Kidney (tissue), 14 donors: ENCODE measurements around the gene CDX2. TPM values are rescaled to one million over a fixed set of nuclear protein-coding genes. Genes with fewer than 3 reads are reported as not detected.

Source experiments
- DNase-seq, 5 donors: peaks; one replicate each; pipeline ENCODE4 v3.0.0-alpha.2; 2013 to 2020
- FAIRE-seq: peaks from 2 replicates; lab custom pipeline; 2012; peaks lifted over from hg19 to GRCh38; lab: Jason Lieb, UNC
- H3K27ac ChIP-seq, 2 donors: one replicate each; pipeline ENCODE4 v1.7.0; 2013; ENCODE audit warnings: low read depth in 2 of 2, low read length in 2 of 2, inconsistent platforms in 1 of 2
- H3K27me3 ChIP-seq: one replicate; pipeline ENCODE4 v1.7.1; 2013; ENCODE audit warnings: low read length, inconsistent platforms; ENCODE audit not compliant: control insufficient read depth, insufficient read depth
- H3K36me3 ChIP-seq, 3 donors: one replicate each; pipeline versions ENCODE4 v1.7.0 to v1.7.1; 2013; ENCODE audit warnings: low read length in 3 of 3, control low read depth in 1 of 3, inconsistent platforms in 1 of 3; ENCODE audit not compliant: insufficient read depth in 3 of 3, control insufficient read depth in 2 of 3
- H3K4me1 ChIP-seq, 3 donors: one replicate each; pipeline versions ENCODE4 v1.7.0 to v1.7.1; 2013; ENCODE audit warnings: low read length in 3 of 3, inconsistent platforms in 1 of 3, low read depth in 1 of 3; ENCODE audit not compliant: control insufficient read depth in 2 of 3, insufficient read depth in 2 of 3
- H3K4me3 ChIP-seq, 3 donors: one replicate each; pipeline versions ENCODE4 v1.7.0 to v1.8.1; 2013; ENCODE audit warnings: low read length in 3 of 3, control low read depth in 1 of 3, inconsistent platforms in 1 of 3
- H3K9ac ChIP-seq, 3 donors: one replicate each; pipeline versions ENCODE4 v1.7.0 to v1.7.1; 2013; ENCODE audit warnings: low read length in 3 of 3, control low read depth in 1 of 3, inconsistent platforms in 1 of 3
- H3K9me3 ChIP-seq, 3 donors: one replicate each; pipeline versions ENCODE4 v1.7.0 to v1.7.1; 2013; ENCODE audit warnings: low read length in 3 of 3, control low read depth in 1 of 3, inconsistent platforms in 1 of 3; ENCODE audit not compliant: control insufficient read depth in 2 of 3, insufficient read depth in 1 of 3
- intact Hi-C: fragments of 100-400 bp; cut with DNase I; formaldehyde crosslinking; loops from one replicate; pipeline ENCODE4 v1.11.1; 2022
- polyA plus RNA-seq: library from polyadenylated mRNA; stranded (reverse); fragments of 350-450 nt; fragmentation: Illumina TruSeq; extraction: RNeasy Lipid Tissue Mini Kit (QIAGEN cat#74804); gene quantifications from one replicate; pipeline ENCODE4 v1.2.3, GENCODE V29; 2014; ENCODE audit warnings: low read depth, low replicate concordance; ENCODE audit not compliant: insufficient read depth
- total RNA-seq: library from RNA; stranded (reverse); fragmentation: NEBNext Ultra II Directional; extraction: Animal tissue kit (Norgen Biotek cat#: 25700); gene quantifications from one replicate; pipeline ENCODE4 v1.2.1, GENCODE V29; 2021
- TF ChIP-seq, protein P1 (sequence below): IDR thresholded peaks from 3 replicates; pipeline ENCODE4 v1.5.1; 2012; ENCODE audit warnings: mild to moderate bottlenecking, moderate library complexity, borderline replicate concordance; ENCODE audit not compliant: insufficient read depth; ENCODE audit errors: extremely low read depth
- donor health status: control.
- donor health status: control.
- donor health status: control.
- donor health status: control.
- donor health status: control.
- donor health status: DM: yes; HTN: yes; CAD: no.
- donor health status: Normal renal cell carcinoma (clear cell type).

CDX2 gene
- total and polyA plus RNA-seq, 2 donors from 2014 or later: not detected

GRCh38 chr13:27966641-27967202 lies 2.4 kb downstream of the CDX2 start:
- H3K27ac ChIP-seq: no peak overlapping the region

GRCh38 chr13:27965740-27966640 lies 3.1 kb downstream of the CDX2 start:
- Histone ChIP-seq H3K27me3 (peaks cover 71% of the 10 kb centered on the region), H3K4me1 (peaks cover 0 to 2% (median 0%) of the 10 kb centered on the region in 3 donors), H3K36me3 (no peaks in the 10 kb centered on the region), H3K9me3 (no peaks in the 10 kb centered on the region), H3K4me3 (no peak overlapping the region), H3K9ac (no peak overlapping the region), H3K27ac (no peak overlapping the region)
- TF ChIP-seq, protein P1, sequence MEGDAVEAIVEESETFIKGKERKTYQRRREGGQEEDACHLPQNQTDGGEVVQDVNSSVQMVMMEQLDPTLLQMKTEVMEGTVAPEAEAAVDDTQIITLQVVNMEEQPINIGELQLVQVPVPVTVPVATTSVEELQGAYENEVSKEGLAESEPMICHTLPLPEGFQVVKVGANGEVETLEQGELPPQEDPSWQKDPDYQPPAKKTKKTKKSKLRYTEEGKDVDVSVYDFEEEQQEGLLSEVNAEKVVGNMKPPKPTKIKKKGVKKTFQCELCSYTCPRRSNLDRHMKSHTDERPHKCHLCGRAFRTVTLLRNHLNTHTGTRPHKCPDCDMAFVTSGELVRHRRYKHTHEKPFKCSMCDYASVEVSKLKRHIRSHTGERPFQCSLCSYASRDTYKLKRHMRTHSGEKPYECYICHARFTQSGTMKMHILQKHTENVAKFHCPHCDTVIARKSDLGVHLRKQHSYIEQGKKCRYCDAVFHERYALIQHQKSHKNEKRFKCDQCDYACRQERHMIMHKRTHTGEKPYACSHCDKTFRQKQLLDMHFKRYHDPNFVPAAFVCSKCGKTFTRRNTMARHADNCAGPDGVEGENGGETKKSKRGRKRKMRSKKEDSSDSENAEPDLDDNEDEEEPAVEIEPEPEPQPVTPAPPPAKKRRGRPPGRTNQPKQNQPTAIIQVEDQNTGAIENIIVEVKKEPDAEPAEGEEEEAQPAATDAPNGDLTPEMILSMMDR: no peak
- DNase-seq: no peak
- intact Hi-C loops: no loop called here
- FAIRE-seq: no peak

More at GRCh38 chr13:27966641-27967202, 2.4 kb downstream of the CDX2 start:
- Histone ChIP-seq H3K27me3 (peaks cover 77% of the 10 kb centered on the region), H3K4me1 (no peaks in the 10 kb centered on the region), H3K9me3 (no peaks in the 10 kb centered on the region), H3K36me3 (no peaks in the 10 kb centered on the region), H3K4me3 (no peak overlapping the region), H3K9ac (no peak overlapping the region)
- TF ChIP-seq, protein P1: no peak
- DNase-seq (peak in 1 of 5 donors; percentile 66), FAIRE-seq (no peak)
- intact Hi-C loops: no loop called here

- H3K4me3 ChIP-seq: no peak overlapping the region
- no peaks in the 10 kb centered on the region for H3K36me3 ChIP-seq
- H3K4me1 ChIP-seq: peaks cover 0 to 2% (median 0%) of the 10 kb centered on the region in 3 donors
- no peak for FAIRE-seq
- TF ChIP-seq, protein P1: no peak
- DNase-seq: no peak
- H3K9ac ChIP-seq: no peak overlapping the region
- no peak overlapping the region for H3K27ac ChIP-seq
- H3K27me3 ChIP-seq: peaks cover 68% of the 10 kb centered on the region
- intact Hi-C loops: no loop called here
- no peaks in the 10 kb centered on the region for H3K9me3 ChIP-seq
Measured at GRCh38 chr13:27965343-27965739, 3.8 kb downstream of the CDX2 start.
